Osteocyte (in vitro differentiated cells): ENCODE results near the gene SNRNP48. TPM values are rescaled to one million over a fixed set of nuclear protein-coding genes. Genes with fewer than 3 reads are reported as not detected.

Experiments used
- DNase-seq: peaks from one replicate; pipeline ENCODE4 v3.0.0; 2021; ENCODE audit warnings: mixed read lengths; ENCODE audit not compliant: unreplicated experiment; ENCODE audit errors: extremely low spot score
- H3K27ac Mint-ChIP-seq: one replicate; pipeline ENCODE4 v1.8.0; 2021; ENCODE audit warnings: mild to moderate bottlenecking, mixed read lengths; ENCODE audit not compliant: unreplicated experiment
- H3K27me3 Mint-ChIP-seq: one replicate; pipeline ENCODE4 v1.8.0; 2021; ENCODE audit warnings: mixed read lengths; ENCODE audit not compliant: unreplicated experiment
- H3K36me3 Mint-ChIP-seq: one replicate; pipeline ENCODE4 v1.8.0; 2021; ENCODE audit warnings: mixed read lengths; ENCODE audit not compliant: unreplicated experiment
- H3K4me1 Mint-ChIP-seq: one replicate; pipeline ENCODE4 v1.8.0; 2021; ENCODE audit warnings: mixed read lengths; ENCODE audit not compliant: unreplicated experiment
- H3K4me3 Mint-ChIP-seq: one replicate; pipeline ENCODE4 v1.8.0; 2021; ENCODE audit warnings: mild to moderate bottlenecking, moderate library complexity, mixed read lengths; ENCODE audit not compliant: unreplicated experiment
- H3K9me3 Mint-ChIP-seq: one replicate; pipeline ENCODE4 v1.8.0; 2021; ENCODE audit warnings: mixed read lengths; ENCODE audit not compliant: unreplicated experiment
- CTCF ChIP-seq: fragments of 200-600 bp; sonication (generic); IDR thresholded peaks from 2 replicates; pipeline ENCODE4 v1.5.0; 2021; ENCODE audit warnings: antibody characterized with exemption, mild to moderate bottlenecking, moderate library complexity
- total RNA-seq: library from RNA; stranded (reverse); gene quantifications from 2 replicates; pipeline ENCODE4 v1.2.1, GENCODE V29; 2021

SNRNP48 gene
- total RNA-seq, 1 donor from 2014 or later = 12.1 TPM

- H3K9me3 Mint-ChIP-seq = no peaks in the 10 kb centered on the region
- peaks cover 29% of the 10 kb centered on the region for H3K4me1 Mint-ChIP-seq
- H3K27me3 Mint-ChIP-seq = no peaks in the 10 kb centered on the region
- no peak for DNase-seq
- no peak for TF ChIP-seq CTCF
- H3K27ac Mint-ChIP-seq = no peak overlapping the region
- H3K4me3 Mint-ChIP-seq = no peak overlapping the region
- H3K36me3 Mint-ChIP-seq = peaks cover 30% of the 10 kb centered on the region
Observed at GRCh38 chr6:7555671-7556070, 34.3 kb upstream of the SNRNP48 start.

- DNase-seq = no peak
- no peak for TF ChIP-seq CTCF
- Mint-ChIP-seq H3K27ac (no peak overlapping the region), H3K4me1 (peaks cover 25% of the 10 kb centered on the region), H3K36me3 (peaks cover 33% of the 10 kb centered on the region), H3K9me3 (no peaks in the 10 kb centered on the region), H3K4me3 (no peak overlapping the region), H3K27me3 (no peaks in the 10 kb centered on the region)
Observed at GRCh38 chr6:7556394-7557106, 33.4 kb upstream of the SNRNP48 start.

- TF ChIP-seq CTCF = no peak
- H3K4me3 Mint-ChIP-seq = no peak overlapping the region
- DNase-seq = no peak
- peaks cover 38% of the 10 kb centered on the region for H3K36me3 Mint-ChIP-seq
- peaks cover 23% of the 10 kb centered on the region for H3K4me1 Mint-ChIP-seq
- H3K9me3 Mint-ChIP-seq = no peaks in the 10 kb centered on the region
- H3K27me3 Mint-ChIP-seq = no peaks in the 10 kb centered on the region
- H3K27ac Mint-ChIP-seq = no peak overlapping the region
Observed at GRCh38 chr6:7557652-7558051, 32.3 kb upstream of the SNRNP48 start.

- peaks cover 47% of the 10 kb centered on the region for H3K36me3 Mint-ChIP-seq
- no peaks in the 10 kb centered on the region for H3K27me3 Mint-ChIP-seq
- no peak for DNase-seq
Observed at GRCh38 chr6:7558781-7559180, 31.2 kb upstream of the SNRNP48 start.

GRCh38 chr6:7559196-7559595 is 30.8 kb upstream of the SNRNP48 start:
- Mint-ChIP-seq H3K9me3 (no peaks in the 10 kb centered on the region), H3K36me3 (peaks cover 52% of the 10 kb centered on the region), H3K4me1 (peaks cover 13% of the 10 kb centered on the region), H3K4me3 (no peak overlapping the region), H3K27ac (no peak overlapping the region), H3K27me3 (no peaks in the 10 kb centered on the region)
- no peak for TF ChIP-seq CTCF
- no peak for DNase-seq

More at GRCh38 chr6:7558781-7559180, 31.2 kb upstream of the SNRNP48 start:
- Mint-ChIP-seq H3K4me3 (no peak overlapping the region), H3K4me1 (peaks cover 14% of the 10 kb centered on the region), H3K27ac (no peak overlapping the region), H3K9me3 (no peaks in the 10 kb centered on the region)
- TF ChIP-seq CTCF = no peak
